ENCODE results near the gene NDUFA11.
"Not testable (repeated sequence)": the region's sequence is repeated elsewhere in the genome, so short reads cannot be mapped to it uniquely, and the experiment has no call there.

Gene NDUFA11

GRCh38 chr19:5857203-5858081 is 46.1 kb downstream of the NDUFA11 start:
- DNase-seq (ENCODE audit: low spot score): no peak

- not testable (repeated sequence) for DNase-seq (ENCODE audit: low spot score)
These were observed 48.4 kb downstream of the NDUFA11 start for GRCh38 chr19:5855151-5855550.

- DNase-seq (ENCODE audit: low spot score): not testable (repeated sequence)
These were observed 49.5 kb downstream of the NDUFA11 start for GRCh38 chr19:5854121-5854520.

GRCh38 chr19:5851302-5851701 is 52.3 kb downstream of the NDUFA11 start, which contains the start of gene FUT3:
FUT3 (minus strand) TSS chr19:5851449.
- no peak for DNase-seq (ENCODE audit: low spot score)

GRCh38 chr19:5850743-5851293 is 52.8 kb downstream of the NDUFA11 start:
- DNase-seq (ENCODE audit: low spot score): no peak

GRCh38 chr19:5850189-5850588 is 53.4 kb downstream of the NDUFA11 start:
- DNase-seq (ENCODE audit: low spot score): no peak

GRCh38 chr19:5848621-5849020 is 55.0 kb downstream of the NDUFA11 start:
- DNase-seq (ENCODE audit: low spot score): not testable (repeated sequence)

- not testable (repeated sequence) for DNase-seq (ENCODE audit: low spot score)
These were observed 55.7 kb downstream of the NDUFA11 start for GRCh38 chr19:5847846-5848245.

All from SK-N-DZ (cell line).